ENCODE data around the gene TMEM151B. TPM values are rescaled to one million over a fixed set of nuclear protein-coding genes. Genes with fewer than 3 reads are reported as not detected.

TMEM151B gene
- total RNA-seq, 2 donors from 2014 or later: 0.11 to 2.6 TPM

GRCh38 chr6:44257025-44257752, 13.1 kb upstream of the TMEM151B start, which contains the start of gene SLC35B2:
SLC35B2 (minus strand) TSS chr6:44257528; CDS start chr6:44257410, 118 bp downstream.
- TF ChIP-seq CTCF (IDR thresholded peaks at IDR 0.05): peak; percentile 81 to 95
- Histone ChIP-seq H3K4me3 (peak within 1 kb of the TSS; percentile 85 to 88), H3K4me1 (peaks cover 0 to 20% of the 10 kb centered on the region in 2 donors), H3K9me3 (no peaks in the 10 kb centered on the region), H3K27me3 (no peaks in the 10 kb centered on the region), H3K27ac (peak within 1 kb of the TSS; percentile 93 to 94), H3K36me3 (peaks cover 33% of the 10 kb centered on the region)
- DNase-seq (ENCODE audit: low spot score): no peak

GRCh38 chr6:44257753-44258324, 12.4 kb upstream of the TMEM151B start:
- Histone ChIP-seq H3K9me3 (no peaks in the 10 kb centered on the region), H3K4me1 (peaks cover 0 to 26% of the 10 kb centered on the region in 2 donors), H3K27ac (peak overlapping the region; percentile 93 to 94), H3K27me3 (no peaks in the 10 kb centered on the region), H3K4me3 (peak overlapping the region; percentile 85 to 88), H3K36me3 (peaks cover 27% of the 10 kb centered on the region)
- no peak for DNase-seq (ENCODE audit: low spot score)
- peak in 1 of 2 donors; percentile 2 for TF ChIP-seq CTCF (IDR thresholded peaks at IDR 0.05)

GRCh38 chr6:44258325-44258863, 11.9 kb upstream of the TMEM151B start:
- DNase-seq (ENCODE audit: low spot score): no peak
- Histone ChIP-seq H3K9me3 (no peaks in the 10 kb centered on the region), H3K4me3 (no peak overlapping the region), H3K27me3 (no peaks in the 10 kb centered on the region), H3K4me1 (peaks cover 0 to 32% of the 10 kb centered on the region in 2 donors), H3K36me3 (peaks cover 21% of the 10 kb centered on the region), H3K27ac (no peak overlapping the region)
- no peak for TF ChIP-seq CTCF (IDR thresholded peaks at IDR 0.05)

- Histone ChIP-seq H3K4me1 (peaks cover 0 to 37% of the 10 kb centered on the region in 2 donors), H3K9me3 (no peaks in the 10 kb centered on the region), H3K4me3 (no peak overlapping the region), H3K27ac (no peak overlapping the region), H3K36me3 (peaks cover 16% of the 10 kb centered on the region), H3K27me3 (no peaks in the 10 kb centered on the region)
- DNase-seq (ENCODE audit: low spot score): no peak
- TF ChIP-seq CTCF (IDR thresholded peaks at IDR 0.05): no peak
Observed at GRCh38 chr6:44258921-44259320, 11.3 kb upstream of the TMEM151B start.

- Histone ChIP-seq H3K36me3 (peaks cover 5% of the 10 kb centered on the region), H3K27ac (no peak overlapping the region), H3K4me1 (peaks cover 0 to 45% of the 10 kb centered on the region in 2 donors), H3K9me3 (no peaks in the 10 kb centered on the region), H3K27me3 (no peaks in the 10 kb centered on the region), H3K4me3 (no peak overlapping the region)
- DNase-seq (ENCODE audit: low spot score): no peak
- TF ChIP-seq CTCF (IDR thresholded peaks at IDR 0.05): no peak
Observed at GRCh38 chr6:44260011-44260410, 10.2 kb upstream of the TMEM151B start.

Measured in right atrium auricular region (tissue), 2 donors.